ENCODE measurements around the gene KCNJ4.
"Not testable (repeated sequence)": the region's sequence is repeated elsewhere in the genome, so short reads cannot be mapped to it uniquely, and the experiment has no call there.

DNA sequence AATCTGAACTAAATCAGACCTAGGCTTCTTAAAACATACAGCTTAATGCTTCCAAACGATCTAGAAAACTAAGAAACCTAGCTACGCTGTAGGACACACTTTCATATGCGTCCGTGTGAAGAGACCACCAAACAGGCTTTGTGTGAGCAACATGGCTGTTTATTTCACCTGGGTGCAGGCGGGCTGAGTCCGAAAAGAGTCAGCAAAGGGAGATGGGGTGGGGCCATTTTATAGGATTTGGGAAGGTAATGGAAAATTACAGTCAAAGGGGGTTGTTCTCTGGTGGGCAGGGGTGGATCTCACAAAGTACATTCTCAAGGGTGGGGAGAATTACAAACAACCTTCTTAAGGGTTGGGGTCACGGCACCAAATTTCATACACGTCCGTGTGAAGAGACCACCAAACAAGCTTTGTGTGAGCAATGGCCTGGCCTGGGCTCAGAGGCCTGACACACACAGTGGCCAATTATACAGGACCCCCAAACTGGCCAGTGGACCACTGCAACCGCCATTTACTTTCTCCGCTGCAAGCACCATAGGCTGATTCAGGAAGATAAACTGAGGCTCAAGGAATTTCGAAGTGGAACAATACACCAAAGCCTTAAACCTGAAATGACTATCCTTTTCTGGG, 58.4 kb downstream of the KCNJ4 start:
- TF ChIP-seq BHLHE40 (IDR thresholded peaks at IDR 0.05; ENCODE audit: low read depth, low read length); SMC3 (IDR thresholded peaks at IDR 0.05); CEBPB (IDR thresholded peaks at IDR 0.05); JUN (IDR thresholded peaks at IDR 0.05); EP300 (IDR thresholded peaks at IDR 0.05); GATA3 (IDR thresholded peaks at IDR 0.05; ENCODE audit: borderline replicate concordance); KDM1A (IDR thresholded peaks at IDR 0.05; ENCODE audit: low read depth); RFX5 (IDR thresholded peaks at IDR 0.05): not testable (repeated sequence)
- TF ChIP-seq, protein P1, sequence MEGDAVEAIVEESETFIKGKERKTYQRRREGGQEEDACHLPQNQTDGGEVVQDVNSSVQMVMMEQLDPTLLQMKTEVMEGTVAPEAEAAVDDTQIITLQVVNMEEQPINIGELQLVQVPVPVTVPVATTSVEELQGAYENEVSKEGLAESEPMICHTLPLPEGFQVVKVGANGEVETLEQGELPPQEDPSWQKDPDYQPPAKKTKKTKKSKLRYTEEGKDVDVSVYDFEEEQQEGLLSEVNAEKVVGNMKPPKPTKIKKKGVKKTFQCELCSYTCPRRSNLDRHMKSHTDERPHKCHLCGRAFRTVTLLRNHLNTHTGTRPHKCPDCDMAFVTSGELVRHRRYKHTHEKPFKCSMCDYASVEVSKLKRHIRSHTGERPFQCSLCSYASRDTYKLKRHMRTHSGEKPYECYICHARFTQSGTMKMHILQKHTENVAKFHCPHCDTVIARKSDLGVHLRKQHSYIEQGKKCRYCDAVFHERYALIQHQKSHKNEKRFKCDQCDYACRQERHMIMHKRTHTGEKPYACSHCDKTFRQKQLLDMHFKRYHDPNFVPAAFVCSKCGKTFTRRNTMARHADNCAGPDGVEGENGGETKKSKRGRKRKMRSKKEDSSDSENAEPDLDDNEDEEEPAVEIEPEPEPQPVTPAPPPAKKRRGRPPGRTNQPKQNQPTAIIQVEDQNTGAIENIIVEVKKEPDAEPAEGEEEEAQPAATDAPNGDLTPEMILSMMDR (IDR thresholded peaks at IDR 0.05) = not testable (repeated sequence)
- TF ChIP-seq, protein P2, sequence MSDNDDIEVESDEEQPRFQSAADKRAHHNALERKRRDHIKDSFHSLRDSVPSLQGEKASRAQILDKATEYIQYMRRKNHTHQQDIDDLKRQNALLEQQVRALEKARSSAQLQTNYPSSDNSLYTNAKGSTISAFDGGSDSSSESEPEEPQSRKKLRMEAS (IDR thresholded peaks at IDR 0.05) = not testable (repeated sequence)
- TF ChIP-seq, protein P3, sequence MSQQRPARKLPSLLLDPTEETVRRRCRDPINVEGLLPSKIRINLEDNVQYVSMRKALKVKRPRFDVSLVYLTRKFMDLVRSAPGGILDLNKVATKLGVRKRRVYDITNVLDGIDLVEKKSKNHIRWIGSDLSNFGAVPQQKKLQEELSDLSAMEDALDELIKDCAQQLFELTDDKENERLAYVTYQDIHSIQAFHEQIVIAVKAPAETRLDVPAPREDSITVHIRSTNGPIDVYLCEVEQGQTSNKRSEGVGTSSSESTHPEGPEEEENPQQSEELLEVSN (IDR thresholded peaks at IDR 0.05; ENCODE audit: borderline replicate concordance, low read depth) = not testable (repeated sequence)

Data from A549 (cell line).